ENCODE results near the gene CLCF1.
"Not testable (repeated sequence)": the region's sequence is repeated elsewhere in the genome, so short reads cannot be mapped to it uniquely, and the experiment has no call there.

Gene CLCF1

DNA sequence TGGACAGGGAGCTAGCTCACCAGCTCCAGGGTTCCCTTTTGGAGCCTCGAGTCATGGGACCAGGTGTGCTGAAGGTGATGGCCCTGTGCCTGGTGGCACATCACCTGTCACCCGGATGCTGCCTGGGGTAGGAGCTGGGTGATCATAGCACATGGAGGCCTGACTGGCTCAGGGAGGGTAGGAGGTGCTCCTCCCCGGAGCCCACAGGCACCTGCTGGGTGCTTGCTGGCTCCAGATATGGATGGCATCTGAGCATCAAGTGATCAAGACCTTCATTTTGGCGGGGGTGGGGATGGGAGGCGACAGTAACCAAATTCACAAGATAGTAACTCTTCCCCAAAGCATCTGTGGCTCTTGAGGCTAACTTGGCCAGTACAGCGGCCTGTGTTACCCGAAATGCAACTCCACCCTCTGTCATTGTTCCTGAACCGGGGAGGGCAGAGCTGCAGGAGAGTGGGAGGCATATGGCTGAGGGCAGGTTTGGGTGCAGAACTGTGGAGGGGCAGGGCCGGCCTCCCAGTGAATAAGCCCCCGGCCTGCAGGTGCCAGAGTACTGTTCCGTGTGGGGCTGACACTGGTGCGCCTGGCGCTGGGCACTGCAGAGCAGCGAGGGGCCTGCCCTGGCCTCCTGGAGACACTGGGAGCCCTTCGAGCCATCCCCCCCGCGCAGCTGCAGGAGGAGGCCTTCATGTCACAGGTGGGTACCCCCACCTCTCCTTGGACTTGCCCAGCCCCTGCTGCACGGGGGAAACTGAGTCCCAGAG lies 35.2 kb upstream of the CLCF1 start:
- no peak for DNase-seq

DNA sequence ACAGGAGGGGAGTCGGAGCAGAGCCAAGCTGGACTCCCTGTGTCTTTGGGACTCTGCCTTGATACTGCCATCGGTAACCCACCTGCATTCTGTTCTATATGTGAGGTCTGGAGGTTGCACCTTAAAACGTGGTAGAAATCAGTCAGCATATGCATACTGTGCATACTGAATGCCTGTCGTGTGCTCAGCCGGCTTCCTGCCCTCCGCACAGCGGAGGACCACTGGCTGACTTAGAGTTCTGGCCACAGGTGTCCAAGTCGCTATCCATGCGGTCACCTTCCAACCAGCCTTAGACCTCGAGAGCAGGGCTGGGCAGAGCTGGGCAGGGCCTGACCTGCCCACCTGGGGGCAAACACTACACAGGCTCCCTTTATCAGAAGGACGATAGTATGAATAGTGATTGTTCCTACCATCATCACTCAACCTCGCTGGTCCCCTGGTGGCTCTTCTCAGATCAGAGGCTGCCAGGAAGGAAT lies 34.3 kb upstream of the CLCF1 start:
- DNase-seq, result no peak

DNA sequence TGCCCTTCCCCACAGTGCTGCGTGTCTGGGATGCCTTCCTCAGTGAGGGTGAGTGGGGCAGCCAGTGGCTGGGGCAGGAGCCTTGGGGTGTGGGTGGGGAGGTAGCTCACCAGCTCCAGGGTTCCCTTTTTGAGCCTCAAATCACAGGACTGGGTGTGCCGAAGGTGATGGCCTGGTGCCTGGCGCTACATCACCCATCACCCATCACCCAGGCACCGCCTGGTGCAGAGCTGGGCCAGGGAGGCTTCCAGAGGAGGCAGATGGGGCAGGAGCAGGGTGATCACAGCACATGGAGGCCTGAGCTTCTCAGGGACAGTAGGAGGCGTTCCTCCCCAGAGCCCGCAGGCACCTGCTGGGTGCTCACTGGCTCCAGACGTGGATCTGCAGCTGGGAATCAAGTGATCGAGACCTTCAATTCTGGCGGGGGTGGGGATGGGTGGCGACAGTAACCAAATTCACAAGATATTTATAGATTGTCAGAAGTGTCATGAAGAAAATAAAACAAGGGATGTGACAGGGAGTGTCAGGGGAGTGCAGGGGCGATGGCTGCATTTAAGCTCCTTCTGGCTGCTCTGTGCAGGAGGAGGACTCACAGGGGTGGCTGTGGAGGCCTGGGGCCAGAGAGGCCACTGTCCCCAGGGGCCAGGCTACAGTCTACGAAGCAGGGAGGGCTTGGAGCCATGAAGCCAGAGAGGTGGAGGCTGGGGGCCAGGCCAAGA lies 33.7 kb upstream of the CLCF1 start:
- DNase-seq, result no peak

DNA sequence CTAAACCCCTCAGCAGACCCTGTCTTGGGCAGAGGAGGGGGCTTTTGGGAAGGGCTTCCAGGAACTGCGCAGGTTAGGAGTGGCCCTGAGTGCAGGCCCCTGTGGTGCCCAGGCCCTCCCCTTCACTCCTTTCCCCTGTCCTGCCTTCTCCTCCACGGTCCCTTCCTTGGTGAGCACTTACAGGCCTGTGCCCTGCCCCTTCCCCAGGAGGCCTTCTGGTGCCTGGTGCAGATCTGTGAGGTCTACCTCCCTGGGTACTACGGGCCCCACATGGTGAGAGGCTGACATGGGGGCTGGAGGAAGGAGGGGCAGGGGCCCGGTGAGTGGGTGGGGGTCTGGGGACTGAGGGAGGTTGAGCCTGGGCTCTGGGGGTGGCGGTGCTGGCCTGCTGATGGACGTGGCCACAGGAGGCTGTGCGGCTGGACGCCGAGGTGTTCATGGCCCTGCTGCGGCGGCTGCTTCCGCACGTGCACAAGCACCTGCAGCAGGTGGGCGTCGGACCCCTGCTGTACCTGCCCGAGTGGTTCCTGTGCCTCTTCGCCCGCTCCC lies 33.1 kb upstream of the CLCF1 start:
- no peak for DNase-seq

DNA sequence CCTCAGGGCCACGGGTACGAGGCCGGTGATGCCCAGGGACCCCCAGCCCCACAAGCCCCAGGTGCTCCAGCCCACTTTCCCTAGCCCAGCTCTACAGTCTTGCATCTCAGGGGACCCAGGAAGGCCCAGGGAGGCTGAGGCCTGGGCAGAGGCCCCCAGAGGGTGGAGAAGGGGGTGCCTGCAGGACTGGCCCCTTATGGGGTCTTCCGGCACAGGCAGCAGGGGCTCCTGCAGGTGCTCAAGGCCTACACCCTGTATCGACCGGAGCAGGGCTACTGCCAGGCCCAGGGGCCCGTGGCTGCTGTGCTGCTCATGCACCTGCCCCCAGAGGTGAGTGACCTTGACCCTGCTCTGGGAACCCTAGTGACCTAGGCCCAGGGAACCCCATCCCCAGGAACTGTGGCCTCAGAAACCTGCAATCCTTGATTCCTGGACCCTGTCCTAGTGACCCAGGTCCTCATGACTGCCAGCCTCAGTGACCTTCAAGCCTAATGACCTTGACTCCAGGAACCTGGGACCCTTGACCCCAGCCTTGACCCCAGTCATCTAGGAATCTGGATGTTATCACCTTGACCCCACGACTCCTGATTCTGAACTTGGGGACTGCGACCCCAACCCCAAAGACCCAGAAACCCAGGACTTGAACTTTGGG lies 32.4 kb upstream of the CLCF1 start:
- DNase-seq, result no peak

DNA sequence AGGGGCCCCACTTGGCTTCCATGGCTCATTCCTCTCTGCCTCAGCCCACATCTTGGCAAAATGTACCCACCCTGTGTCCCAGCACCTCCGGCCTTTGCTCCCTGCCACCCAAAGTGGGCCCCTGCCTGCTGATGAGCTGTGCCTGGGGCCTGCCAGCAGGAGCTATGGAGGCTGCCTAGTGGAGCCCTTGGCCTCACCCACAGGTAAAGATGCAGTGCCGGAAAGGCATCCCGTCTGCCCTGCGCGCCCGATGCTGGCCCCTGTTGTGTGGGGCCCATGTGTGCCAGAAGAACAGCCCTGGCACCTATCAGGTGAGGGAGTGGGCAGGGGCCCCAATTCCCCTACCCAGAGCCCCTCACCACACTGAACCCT lies 31.8 kb upstream of the CLCF1 start:
- no peak for DNase-seq

DNA sequence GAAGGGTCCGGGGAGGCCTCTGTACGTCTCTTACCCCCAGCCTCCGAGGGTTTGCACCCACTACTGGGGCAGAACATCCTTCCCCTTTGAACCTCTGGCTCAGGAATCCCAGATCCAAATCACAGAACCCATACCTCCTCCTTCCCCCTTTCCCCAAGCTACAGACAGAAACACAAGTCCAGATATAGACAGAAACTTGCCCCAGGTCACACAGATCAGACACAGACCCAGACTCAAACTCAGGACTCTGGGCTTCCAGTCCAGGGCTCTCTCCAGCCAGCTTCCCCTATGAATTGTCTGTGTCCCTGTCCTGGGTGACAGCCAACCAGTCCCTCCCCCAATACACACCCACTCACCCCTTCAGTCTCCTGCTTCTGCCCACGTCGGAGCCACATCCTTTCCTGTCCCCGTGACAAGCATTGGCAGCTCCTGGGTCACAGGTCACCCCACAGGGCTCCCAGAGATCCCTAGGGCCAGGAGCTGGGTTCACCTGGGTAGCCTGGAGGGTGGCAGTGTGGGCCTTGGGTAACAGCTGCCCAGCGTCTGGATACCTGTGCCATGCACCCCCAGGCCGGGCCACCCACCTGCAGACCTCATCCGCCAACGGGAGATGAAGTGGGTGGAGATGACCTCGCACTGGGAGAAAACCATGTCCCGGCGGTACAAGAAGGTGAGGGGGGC lies 31.3 kb upstream of the CLCF1 start:
- no peak for DNase-seq

DNA sequence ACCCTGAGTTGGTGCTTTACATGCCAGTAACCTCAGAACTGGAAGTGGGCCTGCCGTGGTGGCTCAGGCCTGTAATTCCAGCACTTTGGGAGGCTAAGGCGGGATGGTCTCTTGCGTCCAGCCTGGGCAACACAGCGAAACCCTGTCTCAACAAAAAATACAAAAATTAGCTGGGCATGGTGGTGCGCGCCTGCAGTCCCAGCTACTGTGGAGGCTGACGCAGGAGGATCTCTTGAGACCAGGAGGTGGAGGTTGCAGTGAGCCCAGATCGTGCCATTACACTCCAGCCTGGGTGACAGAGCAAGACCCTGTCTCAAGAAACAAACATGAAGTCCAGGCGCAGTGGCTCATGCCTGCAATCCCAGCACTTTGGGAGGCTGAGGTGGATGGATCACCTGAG lies 29.7 kb upstream of the CLCF1 start:
- not testable (repeated sequence) for DNase-seq

DNA sequence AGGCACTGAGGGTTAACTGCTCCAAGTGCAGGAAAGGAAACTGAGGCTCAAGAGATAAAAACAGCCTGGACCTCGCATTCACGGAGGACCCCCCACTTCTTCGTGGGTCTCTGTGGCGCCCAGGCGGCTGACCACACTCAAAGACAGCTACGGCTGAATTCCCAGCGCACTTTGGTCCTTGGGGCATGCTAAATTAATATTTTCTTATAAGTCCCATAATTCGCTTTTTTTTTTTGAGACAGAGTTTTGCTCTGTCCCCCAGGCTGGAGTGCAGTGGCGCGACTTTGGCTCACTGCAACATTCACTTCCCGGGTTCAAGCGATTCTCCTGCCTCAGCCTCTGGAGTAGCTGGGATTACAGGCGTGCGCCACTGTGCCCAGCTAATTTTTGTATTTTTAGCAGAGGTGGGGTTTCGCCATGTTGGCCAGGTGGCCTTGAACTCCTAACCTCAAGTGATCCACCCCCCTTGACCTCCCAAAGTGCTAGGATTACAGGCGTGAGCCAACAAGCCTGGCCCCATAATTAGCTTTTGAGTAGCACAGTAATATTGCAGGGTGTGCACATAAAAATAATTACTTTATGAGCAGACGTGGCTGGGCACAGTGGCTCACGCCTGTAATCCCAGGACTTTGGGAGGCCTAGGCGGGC lies 28.9 kb upstream of the CLCF1 start:
- not testable (repeated sequence) for DNase-seq

DNA sequence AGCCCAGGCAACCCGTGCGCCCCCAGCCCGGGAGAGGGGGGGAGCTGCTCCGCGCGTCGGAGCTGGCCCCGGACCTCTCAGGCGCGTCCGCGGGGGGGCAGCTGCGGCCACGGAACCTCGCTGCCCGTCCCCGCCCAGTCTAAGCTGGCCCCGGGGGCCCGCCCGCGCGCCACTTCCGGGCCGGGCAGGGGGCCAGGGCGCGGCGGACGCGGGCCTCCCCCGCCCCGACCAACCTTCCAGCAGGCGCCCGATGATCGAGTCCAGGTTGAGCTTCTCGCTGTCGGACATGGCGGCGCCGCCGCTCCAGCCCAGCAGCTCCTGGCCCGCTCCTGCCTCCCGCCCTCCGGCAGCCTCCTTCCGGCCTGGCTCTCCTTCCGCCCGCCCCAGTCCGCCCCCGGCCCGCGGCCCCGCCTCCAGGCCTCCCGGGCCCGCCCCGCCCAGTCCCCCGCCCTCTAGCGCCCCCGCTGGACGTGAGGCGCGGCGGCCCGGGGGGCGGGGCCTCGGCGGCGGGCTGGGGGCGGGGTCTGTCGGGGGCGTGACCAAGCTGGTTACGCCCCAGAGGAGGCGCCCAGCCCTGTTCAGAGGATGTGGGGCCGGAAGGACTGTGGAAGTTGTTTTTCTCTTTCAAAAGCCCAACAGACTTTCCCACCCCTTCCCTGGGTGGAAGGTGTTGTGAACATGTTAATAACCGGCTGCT lies 28.2 kb upstream of the CLCF1 start, which contains the start of gene PPP1CA:
Gene PPP1CA, minus strand, starts transcription at position 364 of the 697 bp plus-strand sequence. Its CDS starts 76 bp downstream, at position 288.
- peak; percentile 92 for DNase-seq

DNA sequence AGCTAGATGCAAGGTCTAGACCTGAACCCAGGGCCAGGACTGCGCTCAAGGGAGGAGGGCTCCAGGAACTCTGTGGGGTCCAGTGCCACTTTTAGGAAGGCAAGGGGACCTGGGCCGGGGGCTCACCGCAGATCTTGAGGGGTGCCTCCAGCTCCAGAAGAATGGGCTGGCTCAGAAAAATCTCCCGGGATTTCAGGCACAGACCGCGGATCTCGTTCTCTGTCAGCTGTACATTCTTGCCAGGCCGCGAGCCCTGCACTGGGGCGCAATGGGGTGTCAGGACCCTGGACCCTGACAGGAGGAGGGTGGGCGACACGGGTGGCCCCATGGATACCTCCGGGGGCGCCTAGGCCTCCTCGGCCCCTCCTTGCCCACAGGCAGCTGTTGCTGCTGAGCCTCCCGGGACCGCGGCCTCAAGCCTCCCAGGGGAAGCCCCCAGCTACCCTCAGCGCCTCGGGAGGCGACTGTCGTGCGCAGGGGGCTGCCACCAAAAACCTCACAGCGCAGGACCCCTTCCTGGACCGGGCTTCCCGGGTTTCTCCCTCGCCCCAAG lies 27.6 kb upstream of the CLCF1 start:
- no peak for DNase-seq

DNA sequence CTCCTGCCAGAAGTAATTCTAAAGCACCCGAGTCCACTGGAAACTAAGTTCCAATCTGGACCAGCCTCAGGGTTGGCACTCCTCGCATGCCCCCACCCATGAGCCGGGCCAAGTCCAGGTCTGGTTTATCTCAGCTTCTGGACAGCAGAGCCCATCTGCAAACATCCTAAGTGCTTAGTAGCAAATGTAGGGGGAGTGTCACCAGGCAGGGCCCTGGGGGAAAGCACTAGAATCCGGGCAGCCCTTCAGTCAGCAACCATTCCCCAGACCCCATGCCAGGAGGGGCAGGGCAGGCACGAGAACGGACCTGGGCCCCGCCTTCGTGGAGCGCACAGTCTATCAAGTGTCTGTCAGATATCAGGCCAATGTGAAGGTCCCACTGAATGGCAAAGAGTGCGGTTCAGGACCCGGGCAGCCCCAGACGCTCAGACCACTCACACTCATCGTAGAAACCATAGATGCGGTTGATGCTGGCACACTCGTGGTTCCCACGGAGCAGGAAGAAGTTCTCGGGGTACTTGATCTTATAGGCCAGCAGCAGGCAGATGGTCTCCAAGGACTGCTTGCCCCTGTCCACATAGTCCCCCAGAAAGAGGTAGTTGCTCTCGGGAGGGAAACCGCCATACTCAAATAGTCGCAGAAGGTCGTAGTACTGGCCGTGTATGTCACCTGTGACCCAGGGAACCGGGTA lies 27.0 kb upstream of the CLCF1 start:
- no peak for DNase-seq

DNA sequence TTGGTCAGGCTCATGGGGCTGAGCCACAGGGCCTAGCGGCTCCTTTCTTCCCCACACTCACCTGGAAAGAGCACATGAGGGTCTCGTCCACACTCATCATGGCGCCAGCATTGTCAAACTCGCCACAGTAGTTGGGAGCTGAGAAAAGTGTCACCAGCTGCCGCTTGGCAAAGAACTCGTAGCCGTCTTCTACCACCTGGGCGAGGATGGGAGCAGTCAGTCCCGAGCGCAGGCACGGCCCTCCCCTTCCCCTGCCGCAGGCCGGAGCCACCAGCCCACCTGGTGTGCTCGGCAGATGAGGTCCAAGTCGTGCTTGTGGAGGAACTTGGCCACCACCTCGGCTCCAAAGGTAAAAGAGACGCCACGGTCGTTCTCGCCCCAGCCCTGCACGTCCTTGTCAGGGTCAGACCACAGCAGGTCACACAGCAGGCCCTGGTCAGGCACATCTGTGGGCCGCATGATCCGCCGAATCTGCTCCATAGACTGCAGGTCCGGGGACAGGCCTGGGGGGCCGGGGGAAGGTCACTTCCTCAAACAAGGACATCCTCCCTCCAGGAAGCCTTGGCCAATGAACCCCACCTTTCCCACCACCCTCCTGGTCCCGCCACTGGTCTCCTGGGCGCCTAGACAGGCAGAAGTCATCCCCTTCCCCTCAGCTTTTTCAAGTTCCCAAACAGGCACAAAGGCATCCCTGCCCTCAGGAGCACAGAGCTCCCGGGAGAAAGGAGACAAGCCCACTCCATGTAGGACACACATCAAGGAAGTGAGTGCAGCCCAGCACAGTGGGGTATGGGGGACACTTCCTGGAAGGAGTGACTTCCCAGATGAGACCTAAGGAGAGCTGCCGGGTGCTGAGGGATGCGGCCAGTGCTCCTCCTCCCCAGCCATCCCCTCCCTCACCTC lies 25.5 kb upstream of the CLCF1 start:
- no peak for DNase-seq

DNA sequence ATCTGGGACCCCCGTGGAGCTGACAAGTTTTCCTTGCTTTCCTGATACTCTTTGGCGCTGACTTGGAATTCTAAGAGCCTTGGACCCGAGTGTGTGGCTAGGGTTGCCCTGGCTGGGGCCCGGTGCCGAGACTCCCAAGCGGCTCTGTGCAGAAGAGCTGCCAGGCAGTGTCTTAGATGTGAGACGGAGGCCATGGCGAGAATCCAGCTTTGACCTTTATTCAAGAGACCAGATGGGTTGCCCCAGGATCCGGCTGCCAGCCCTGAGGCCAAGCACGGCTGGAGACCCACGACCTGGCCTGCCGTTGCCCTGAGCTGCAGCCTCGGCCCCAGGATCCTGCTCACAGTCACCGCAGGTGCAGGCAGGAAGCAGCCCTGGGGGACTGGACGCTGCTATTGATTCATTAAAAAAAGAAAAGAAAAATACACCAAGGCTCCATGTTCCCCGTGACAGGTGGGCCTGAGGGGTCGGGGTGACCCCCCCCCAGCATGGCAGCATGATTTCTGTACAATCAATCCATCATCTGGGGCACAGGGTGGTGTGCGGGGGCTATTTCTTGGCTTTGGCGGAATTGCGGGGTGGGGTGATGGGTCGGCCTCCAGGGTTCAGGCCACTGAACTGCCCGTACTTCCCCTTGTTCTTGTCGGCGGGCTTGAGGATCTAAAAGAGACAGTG lies 24.7 kb upstream of the CLCF1 start:
- DNase-seq, result no peak

DNA sequence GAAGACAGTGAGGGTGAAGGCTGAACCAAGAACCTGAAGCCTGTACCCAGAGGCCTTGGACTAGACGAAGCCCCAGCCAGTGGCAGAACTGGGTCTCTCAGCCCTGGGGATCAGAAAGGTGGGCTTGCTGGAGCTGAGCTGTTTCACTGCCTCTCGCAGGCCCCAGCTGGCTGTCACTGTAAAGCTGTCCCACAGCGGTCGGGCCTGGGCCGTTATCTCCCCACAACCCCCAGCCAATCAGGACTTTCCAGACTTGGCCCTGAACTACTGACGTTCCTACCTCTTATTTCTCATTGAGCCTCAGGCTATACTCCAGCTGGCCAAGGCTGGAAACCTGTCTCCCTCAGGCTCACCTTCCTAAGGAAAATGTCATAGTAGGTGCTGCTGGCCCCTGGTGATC lies 24.1 kb upstream of the CLCF1 start:
- DNase-seq, result no peak

DNA sequence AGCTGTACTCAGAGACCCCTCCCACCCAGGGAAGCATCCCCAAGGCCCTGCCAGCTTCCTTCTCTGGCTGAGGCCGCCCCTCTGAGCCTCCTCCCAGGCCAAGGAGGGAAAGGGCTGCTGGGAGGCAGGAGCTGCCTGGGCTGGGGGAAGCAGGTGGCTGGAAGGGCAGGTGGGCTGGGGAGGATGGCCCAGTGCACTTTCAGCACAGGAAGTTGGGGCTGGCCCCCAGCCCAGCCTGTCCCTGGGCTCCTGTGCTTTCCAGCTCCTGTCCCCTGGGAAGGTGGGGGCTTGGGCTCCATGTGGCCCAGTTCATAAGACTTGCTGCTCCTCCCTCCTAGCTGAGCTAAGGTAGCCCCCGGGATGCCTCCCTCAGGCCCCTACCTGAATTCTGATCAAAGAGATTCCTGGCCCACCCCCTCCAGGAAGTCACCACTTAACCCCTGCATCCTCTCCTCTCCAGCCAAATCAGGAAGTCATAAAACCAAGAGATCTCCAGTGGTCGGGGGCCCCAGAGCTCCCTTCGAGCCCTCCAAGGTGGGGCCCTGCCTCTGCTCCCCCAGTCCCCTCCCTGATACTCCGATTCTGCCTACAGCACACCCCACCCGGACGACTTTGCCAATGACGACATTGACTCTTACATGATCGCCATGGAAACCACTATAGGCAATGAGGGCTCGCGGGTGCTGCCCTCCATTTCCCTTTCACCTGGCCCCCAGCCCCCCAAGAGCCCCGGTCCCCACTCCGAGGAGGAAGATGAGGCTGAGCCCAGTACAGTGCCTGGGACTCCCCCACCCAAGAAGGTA lies 23.4 kb upstream of the CLCF1 start:
- no peak for DNase-seq

DNA sequence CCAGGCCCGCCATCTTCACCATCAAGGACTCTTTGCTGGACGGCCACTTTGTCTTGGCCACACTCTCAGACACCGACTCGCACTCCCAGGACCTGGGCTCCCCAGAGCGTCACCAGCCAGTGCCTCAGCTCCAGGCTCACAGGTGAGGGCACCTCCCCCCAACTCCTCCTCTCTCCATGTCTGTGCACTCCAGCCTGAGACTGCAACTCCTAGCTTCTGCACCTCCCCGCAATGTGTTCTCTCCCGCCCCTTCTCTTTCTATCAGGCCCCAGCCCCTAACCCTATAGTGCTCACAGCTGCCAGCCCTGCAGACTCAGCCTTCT lies 22.8 kb upstream of the CLCF1 start:
- no peak for DNase-seq

DNA sequence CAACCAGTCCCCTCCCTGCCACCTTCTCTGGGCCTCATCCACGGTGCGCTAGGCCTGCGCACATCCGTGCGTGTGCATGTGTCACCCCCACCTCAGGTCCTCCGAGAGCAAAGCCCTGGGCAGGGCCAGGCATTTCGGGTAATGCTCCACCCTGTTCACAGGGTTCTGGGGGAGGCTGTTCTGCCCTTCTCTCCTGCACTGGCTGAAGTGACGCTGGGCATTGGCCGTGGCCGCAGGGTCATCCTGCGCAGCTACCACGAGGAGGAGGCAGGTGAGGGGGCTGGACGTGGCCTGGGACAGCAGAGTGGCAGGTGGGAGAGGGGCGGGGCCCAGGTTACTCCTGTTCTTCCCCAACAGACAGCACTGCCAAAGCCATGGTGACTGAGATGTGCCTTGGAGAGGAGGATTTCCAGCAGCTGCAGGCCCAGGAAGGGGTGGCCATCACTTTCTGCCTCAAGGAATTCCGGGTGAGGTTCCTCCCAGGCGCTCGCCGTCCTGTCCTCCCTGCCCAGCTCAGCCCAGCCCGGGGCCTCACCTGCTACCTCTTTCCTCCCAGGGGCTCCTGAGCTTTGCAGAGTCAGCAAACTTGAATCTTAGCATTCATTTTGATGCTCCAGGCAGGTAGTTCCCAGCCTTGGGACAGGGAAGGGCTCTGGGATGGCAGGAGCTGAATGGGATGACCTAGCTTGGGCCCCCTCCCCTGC lies 22.3 kb upstream of the CLCF1 start:
- no peak for DNase-seq
